ENCODE data around the gene GRID1. TPM values are rescaled to one million over a fixed set of nuclear protein-coding genes. Genes with fewer than 3 reads are reported as not detected.

GRID1 gene
- total and polyA plus RNA-seq, 9 of the 15 experiments (the other 6 are each of a cell fraction or from before 2014, with no cell fraction given) = 0.01 to 7.2 (median 1.2) TPM

DNA sequence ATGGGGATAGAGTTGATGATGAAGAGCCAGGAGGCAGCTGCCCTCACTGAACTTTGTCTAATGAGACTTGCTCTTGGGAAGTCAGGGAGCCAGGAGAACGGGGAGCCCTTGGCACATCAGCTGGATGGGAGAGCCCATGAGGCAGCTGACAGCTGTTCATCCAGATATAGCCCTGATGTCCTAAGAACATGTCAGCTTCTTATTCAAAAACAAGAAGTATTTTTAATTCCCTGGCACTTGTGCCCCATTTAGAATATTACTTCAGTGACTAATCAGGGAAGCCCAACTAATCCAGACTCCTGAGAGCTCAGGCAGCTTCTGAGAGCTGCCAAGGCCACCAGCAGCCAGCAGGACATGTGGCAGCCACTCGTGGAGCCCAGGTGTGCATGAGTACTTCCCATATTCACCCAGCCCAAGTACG lies 363.4 kb downstream of the GRID1 start:
- Histone ChIP-seq H3K27ac (ENCODE audit: extremely low read depth, low read depth, low read length) (no peak overlapping the region), H3K4me2 (ENCODE audit: insufficient read depth, low read length) (no peak overlapping the region), H3K36me3 (ENCODE audit: control insufficient read depth, insufficient read depth, low read length) (no peaks in the 10 kb centered on the region), H3K9me3 (replicated peaks; ENCODE audit: control insufficient read depth, insufficient read depth, low read depth, low read length) (no peaks in the 10 kb centered on the region), H4K20me1 (replicated peaks; ENCODE audit: control insufficient read depth, insufficient read depth, low read length) (no peaks in the 10 kb centered on the region), H3K27me3 (ENCODE audit: control insufficient read depth in 2 of 2, insufficient read depth in 2 of 2, low read length in 2 of 2) (no peaks in the 10 kb centered on the region), H3K4me3 (no peak overlapping the region), H3K9ac (ENCODE audit: insufficient read depth in 1 of 2, low read depth in 2 of 2, low read length in 2 of 2) (no peak overlapping the region), H3K9me1 (ENCODE audit: control insufficient read depth, insufficient read depth, low read length) (no peaks in the 10 kb centered on the region), H3K4me1 (replicated peaks in 1 of 2; ENCODE audit: control insufficient read depth in 2 of 2, insufficient read depth in 2 of 2, low read length in 2 of 2) (no peaks in the 10 kb centered on the region), H2AFZ (ENCODE audit: low read depth, low read length) (no peak overlapping the region), H3K79me2 (ENCODE audit: control insufficient read depth, insufficient read depth, low read length) (no peaks in the 10 kb centered on the region)
- no peak for DNase-seq (ENCODE audit: extremely low read depth in 1 of 4, low spot score in 3 of 4)
- 0% methylated on average over 3 of the region's 3 CpGs for WGBS (ENCODE audit: insufficient coverage, low coverage, missing lambda C conversion rate)
- no peak for FAIRE-seq
- no peak for ATAC-seq
- CTCF ChIA-PET (ENCODE audit: low intra/inter-chr PET ratio) = no interaction called here
- BruUV-seq (replicated peaks) = no TSS peak
- intact Hi-C loops (cut with micrococcal nuclease) (no loop called here), in situ Hi-C loops (cut with MboI) (no loop called here)
- POLR2A ChIA-PET = interaction anchor here (2.1 kb wide), 1 partner anchor 12 kb away, joined by 5 read pairs; no protein-coding TSS in a partner anchor
- TF ChIP-seq ZNF707 (CRISPR knock-in tag; conservative IDR thresholded peaks at IDR 0.05) (no peak), ATF4 (CRISPR knock-in tag; IDR thresholded peaks at IDR 0.05) (no peak), ZNF586 (CRISPR knock-in tag; conservative IDR thresholded peaks at IDR 0.05) (no peak), CCNT2 (IDR thresholded peaks at IDR 0.05; ENCODE audit: borderline replicate concordance, extremely low read depth, insufficient read length, low read depth, low read length) (no peak), SAFB (IDR thresholded peaks at IDR 0.05; ENCODE audit: borderline replicate concordance, low read depth, low read length) (no peak), RCOR1 (IDR thresholded peaks at IDR 0.05; ENCODE audit: borderline replicate concordance in 1 of 2, low read depth in 2 of 2, low read length in 2 of 2) (no peak), ZKSCAN1 (IDR thresholded peaks at IDR 0.05; ENCODE audit: low read depth, low read length) (no peak), NFIC (IDR thresholded peaks at IDR 0.05) (no peak), ZFP36 (IDR thresholded peaks at IDR 0.05; ENCODE audit: low read depth, low read length, partially characterized antibody) (no peak), ARID3A (IDR thresholded peaks at IDR 0.05; ENCODE audit: borderline replicate concordance, low read depth, low read length) (no peak), PRDM10 (IDR thresholded peaks at IDR 0.05; ENCODE audit: partially characterized antibody) (no peak), KDM1A (IDR thresholded peaks at IDR 0.05) (no peak), TAL1 (IDR thresholded peaks at IDR 0.05) (no peak), WHSC1 (IDR thresholded peaks at IDR 0.05; ENCODE audit: low read length) (no peak), KLF16 (IDR thresholded peaks at IDR 0.05) (no peak)
- TF ChIP-seq, protein P1, sequence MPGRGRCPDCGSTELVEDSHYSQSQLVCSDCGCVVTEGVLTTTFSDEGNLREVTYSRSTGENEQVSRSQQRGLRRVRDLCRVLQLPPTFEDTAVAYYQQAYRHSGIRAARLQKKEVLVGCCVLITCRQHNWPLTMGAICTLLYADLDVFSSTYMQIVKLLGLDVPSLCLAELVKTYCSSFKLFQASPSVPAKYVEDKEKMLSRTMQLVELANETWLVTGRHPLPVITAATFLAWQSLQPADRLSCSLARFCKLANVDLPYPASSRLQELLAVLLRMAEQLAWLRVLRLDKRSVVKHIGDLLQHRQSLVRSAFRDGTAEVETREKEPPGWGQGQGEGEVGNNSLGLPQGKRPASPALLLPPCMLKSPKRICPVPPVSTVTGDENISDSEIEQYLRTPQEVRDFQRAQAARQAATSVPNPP (IDR thresholded peaks at IDR 0.05; ENCODE audit: borderline replicate concordance, insufficient read depth, insufficient read length) = no peak
